MG63 (cell line): Measurements from ENCODE around the gene SND1. TPM values are rescaled to one million over a fixed set of nuclear protein-coding genes. Genes with fewer than 3 reads are reported as not detected.

Source experiments
- DNase-seq: peaks from one replicate; pipeline ENCODE4 v3.0.0-alpha.2; 2020
- H3K27me3 ChIP-seq: fragments of 250-450 bp; sonication (Bioruptor Pico); 2 replicates; pipeline ENCODE4 v1.5.1; 2020; ENCODE audit warnings: mild to moderate bottlenecking, moderate library complexity
- H3K36me3 ChIP-seq: fragments of 250-450 bp; sonication (Bioruptor Pico); 2 replicates; pipeline ENCODE4 v1.5.1; 2020; ENCODE audit warnings: mild to moderate bottlenecking, moderate library complexity
- H3K4me3 ChIP-seq: fragments of 250-450 bp; sonication (Bioruptor Pico); 2 replicates; pipeline ENCODE4 v1.5.1; 2020; ENCODE audit warnings: mild to moderate bottlenecking, moderate library complexity
- H3K9me3 ChIP-seq: fragments of 250-450 bp; sonication (Bioruptor Pico); 2 replicates; pipeline ENCODE4 v1.5.1; 2020; ENCODE audit warnings: mild to moderate bottlenecking, moderate library complexity
- total RNA-seq: library from RNA; depleted of rRNA; stranded (reverse); fragments of >200 nt; shearing (Covaris generic); gene quantifications from 2 replicates; pipeline ENCODE4 v1.2.3, GENCODE V29; 2014; ENCODE audit warnings: low replicate concordance

SND1 gene
- total RNA-seq, 1 experiment from 2014 or later: 66.4 TPM

GRCh38 chr7:128068785-128069184 lies 416.8 kb downstream of the SND1 start:
- Histone ChIP-seq H3K27me3 (no peaks in the 10 kb centered on the region), H3K9me3 (no peaks in the 10 kb centered on the region), H3K36me3 (no peaks in the 10 kb centered on the region; the same call in 1 of the 2 replicates), H3K4me3 (no peak overlapping the region)
- no peak for DNase-seq

GRCh38 chr7:128069373-128070364 lies 417.7 kb downstream of the SND1 start:
- Histone ChIP-seq H3K4me3 (no peak overlapping the region), H3K27me3 (no peaks in the 10 kb centered on the region), H3K36me3 (no peaks in the 10 kb centered on the region; the same call in 1 of the 2 replicates), H3K9me3 (no peaks in the 10 kb centered on the region)
- no peak for DNase-seq

- H3K36me3 ChIP-seq: no peaks in the 10 kb centered on the region; the same call in 1 of the 2 replicates
- no peaks in the 10 kb centered on the region for H3K27me3 ChIP-seq
- H3K9me3 ChIP-seq: no peaks in the 10 kb centered on the region
- no peak for DNase-seq
- H3K4me3 ChIP-seq: no peak overlapping the region
Observed at GRCh38 chr7:128071376-128071775, 419.4 kb downstream of the SND1 start.

GRCh38 chr7:128071801-128072200 lies 419.8 kb downstream of the SND1 start:
- DNase-seq: no peak
- no peak overlapping the region for H3K4me3 ChIP-seq
- H3K9me3 ChIP-seq: no peaks in the 10 kb centered on the region
- H3K27me3 ChIP-seq: no peaks in the 10 kb centered on the region
- no peaks in the 10 kb centered on the region; the same call in 1 of the 2 replicates for H3K36me3 ChIP-seq

- no peak overlapping the region for H3K4me3 ChIP-seq
- no peaks in the 10 kb centered on the region for H3K27me3 ChIP-seq
- H3K36me3 ChIP-seq: no peaks in the 10 kb centered on the region; the same call in 1 of the 2 replicates
- no peaks in the 10 kb centered on the region for H3K9me3 ChIP-seq
- DNase-seq: no peak
Observed at GRCh38 chr7:128073671-128074310, 421.8 kb downstream of the SND1 start.

GRCh38 chr7:128074336-128074735 lies 422.3 kb downstream of the SND1 start:
- DNase-seq: no peak
- Histone ChIP-seq H3K4me3 (no peak overlapping the region), H3K36me3 (no peaks in the 10 kb centered on the region; the same call in 1 of the 2 replicates), H3K9me3 (no peaks in the 10 kb centered on the region), H3K27me3 (no peaks in the 10 kb centered on the region)

GRCh38 chr7:128074736-128075135 lies 422.7 kb downstream of the SND1 start:
- no peak for DNase-seq
- Histone ChIP-seq H3K27me3 (no peaks in the 10 kb centered on the region), H3K9me3 (no peaks in the 10 kb centered on the region), H3K36me3 (no peaks in the 10 kb centered on the region; the same call in 1 of the 2 replicates), H3K4me3 (no peak overlapping the region)

GRCh38 chr7:128075242-128076095 lies 423.5 kb downstream of the SND1 start:
- Histone ChIP-seq H3K4me3 (no peak overlapping the region), H3K9me3 (no peaks in the 10 kb centered on the region), H3K36me3 (no peaks in the 10 kb centered on the region; the same call in 1 of the 2 replicates), H3K27me3 (no peaks in the 10 kb centered on the region)
- DNase-seq: no peak

GRCh38 chr7:128076196-128076795 lies 424.3 kb downstream of the SND1 start:
- no peak overlapping the region for H3K4me3 ChIP-seq
- DNase-seq: no peak
- H3K27me3 ChIP-seq: no peaks in the 10 kb centered on the region
- no peaks in the 10 kb centered on the region; the same call in 1 of the 2 replicates for H3K36me3 ChIP-seq
- no peaks in the 10 kb centered on the region for H3K9me3 ChIP-seq

- Histone ChIP-seq H3K9me3 (no peaks in the 10 kb centered on the region), H3K27me3 (no peaks in the 10 kb centered on the region), H3K36me3 (no peaks in the 10 kb centered on the region), H3K4me3 (no peak overlapping the region)
- peak; percentile 9 for DNase-seq
Observed at GRCh38 chr7:128076796-128077271, 424.8 kb downstream of the SND1 start.

- no peaks in the 10 kb centered on the region for H3K9me3 ChIP-seq
- no peak overlapping the region for H3K4me3 ChIP-seq
- no peaks in the 10 kb centered on the region for H3K27me3 ChIP-seq
- H3K36me3 ChIP-seq: no peaks in the 10 kb centered on the region
- DNase-seq: no peak
Observed at GRCh38 chr7:128078309-128078708, 426.3 kb downstream of the SND1 start.

GRCh38 chr7:128080169-128080568 lies 428.2 kb downstream of the SND1 start:
- Histone ChIP-seq H3K4me3 (no peak overlapping the region), H3K36me3 (no peaks in the 10 kb centered on the region), H3K27me3 (no peaks in the 10 kb centered on the region), H3K9me3 (no peaks in the 10 kb centered on the region)
- DNase-seq: no peak

- Histone ChIP-seq H3K27me3 (no peaks in the 10 kb centered on the region), H3K36me3 (no peaks in the 10 kb centered on the region), H3K4me3 (no peak overlapping the region), H3K9me3 (no peaks in the 10 kb centered on the region)
- no peak for DNase-seq
Observed at GRCh38 chr7:128081351-128081750, 429.4 kb downstream of the SND1 start.

GRCh38 chr7:128081808-128082207 lies 429.8 kb downstream of the SND1 start:
- H3K9me3 ChIP-seq: no peaks in the 10 kb centered on the region
- no peak for DNase-seq
- no peaks in the 10 kb centered on the region for H3K36me3 ChIP-seq

GRCh38 chr7:128082431-128082830 lies 430.4 kb downstream of the SND1 start:
- Histone ChIP-seq H3K27me3 (no peaks in the 10 kb centered on the region), H3K9me3 (no peaks in the 10 kb centered on the region), H3K4me3 (no peak overlapping the region), H3K36me3 (no peaks in the 10 kb centered on the region)
- DNase-seq: no peak

More at GRCh38 chr7:128081808-128082207, 429.8 kb downstream of the SND1 start:
- Histone ChIP-seq H3K4me3 (no peak overlapping the region), H3K27me3 (no peaks in the 10 kb centered on the region)
